ENCODE measurements around the gene TEX55.

GRCh38 chr3:119195911-119196310 lies 49.9 kb downstream of the TEX55 start:
- TF ChIP-seq POLR2AphosphoS5 (IDR thresholded peaks at IDR 0.05) = no peak
- TF ChIP-seq EP300 (IDR thresholded peaks at IDR 0.05) = no peak
